Activated naive CD8-positive, alpha-beta T cell treated with anti-CD3 and anti-CD28 coated beads, Interleukin-2, amount 10 ng/mL, durations not matched to agents 7 days and 5 days (primary cell): ENCODE measurements around the gene ZMYM4. TPM values are rescaled to one million over a fixed set of nuclear protein-coding genes. Genes with fewer than 3 reads are reported as not detected.
"Not testable (repeated sequence)": the region's sequence is repeated elsewhere in the genome, so short reads cannot be mapped to it uniquely, and the experiment has no call there.

Experiments
- ATAC-seq: fragments of 150-1000 bp; cut with Tn5 transposase; one replicate; pipeline ENCODE4 v1.10.0; 2021; ENCODE audit warnings: low read depth, moderate library complexity
- POLR2A ChIA-PET: fragments of 350-600 bp; sonication (Branson Sonifier 250); formaldehyde crosslinking; loops from one replicate; lab custom pipeline; 2021; ENCODE audit warnings: antibody characterized with exemption; lab: Charles Lee
- DNase-seq: peaks from one replicate; pipeline ENCODE4 v3.0.0; 2021
- H3K27ac Mint-ChIP-seq: one replicate; pipeline ENCODE4 v1.8.0; 2022; ENCODE audit warnings: mild to moderate bottlenecking, mixed read lengths
- H3K27me3 Mint-ChIP-seq: one replicate; pipeline ENCODE4 v1.8.0; 2022; ENCODE audit warnings: mild to moderate bottlenecking, moderate library complexity, mixed read lengths
- H3K36me3 Mint-ChIP-seq: one replicate; pipeline ENCODE4 v1.8.0; 2021; ENCODE audit warnings: mild to moderate bottlenecking, mixed read lengths
- H3K4me1 Mint-ChIP-seq: one replicate; pipeline ENCODE4 v1.8.0; 2021; ENCODE audit warnings: mixed read lengths
- H3K4me3 Mint-ChIP-seq: one replicate; pipeline ENCODE4 v1.8.0; 2022; ENCODE audit warnings: mild to moderate bottlenecking, moderate library complexity, mixed read lengths
- H3K9me3 Mint-ChIP-seq: one replicate; pipeline ENCODE4 v1.8.0; 2021; ENCODE audit warnings: mixed read lengths
- total RNA-seq, 2 experiments: library from RNA; stranded (reverse); gene quantifications; one replicate each; pipeline ENCODE4 v1.2.3, GENCODE V29; 2021

The ZMYM4 gene
- total RNA-seq, 2 experiments from 2014 or later: 29.5 to 29.8 TPM

- Mint-ChIP-seq H3K36me3 (peaks cover 6% of the 10 kb centered on the region), H3K4me3 (no peak overlapping the region), H3K4me1 (no peaks in the 10 kb centered on the region), H3K27me3 (no peaks in the 10 kb centered on the region), H3K9me3 (no peaks in the 10 kb centered on the region), H3K27ac (no peak overlapping the region)
- no peak for ATAC-seq
- POLR2A ChIA-PET: interaction anchor here (0.6 kb wide), 1 partner anchor 58 kb away, joined by 3 read pairs; no protein-coding TSS in a partner anchor
- no peak for DNase-seq
Measured at GRCh38 chr1:35369922-35370671, 101.6 kb downstream of the ZMYM4 start.

DNA sequence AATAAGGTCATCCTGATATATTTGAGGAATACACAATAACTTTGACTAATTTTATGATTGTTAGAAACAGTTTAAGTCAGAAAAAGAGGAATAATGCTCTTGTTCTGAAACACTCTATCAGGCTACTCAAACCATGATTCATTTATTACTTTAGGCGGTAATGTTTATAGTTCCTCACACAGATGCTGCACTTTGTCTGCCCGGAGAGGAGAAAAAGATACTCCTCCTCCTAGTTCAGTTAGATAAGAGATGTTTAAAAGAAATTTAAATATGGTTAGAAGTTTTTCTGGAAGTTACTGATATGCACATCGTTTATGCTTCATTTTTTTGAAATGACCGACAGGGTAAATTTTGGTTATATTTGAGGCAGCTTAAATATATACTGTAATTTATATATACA, 103.0 kb downstream of the ZMYM4 start:
- POLR2A ChIA-PET: no interaction called here
- Mint-ChIP-seq H3K9me3 (no peaks in the 10 kb centered on the region), H3K4me1 (no peaks in the 10 kb centered on the region), H3K36me3 (peaks cover 6% of the 10 kb centered on the region), H3K27me3 (no peaks in the 10 kb centered on the region), H3K4me3 (no peak overlapping the region), H3K27ac (no peak overlapping the region)
- ATAC-seq (no peak), DNase-seq (no peak)

DNA sequence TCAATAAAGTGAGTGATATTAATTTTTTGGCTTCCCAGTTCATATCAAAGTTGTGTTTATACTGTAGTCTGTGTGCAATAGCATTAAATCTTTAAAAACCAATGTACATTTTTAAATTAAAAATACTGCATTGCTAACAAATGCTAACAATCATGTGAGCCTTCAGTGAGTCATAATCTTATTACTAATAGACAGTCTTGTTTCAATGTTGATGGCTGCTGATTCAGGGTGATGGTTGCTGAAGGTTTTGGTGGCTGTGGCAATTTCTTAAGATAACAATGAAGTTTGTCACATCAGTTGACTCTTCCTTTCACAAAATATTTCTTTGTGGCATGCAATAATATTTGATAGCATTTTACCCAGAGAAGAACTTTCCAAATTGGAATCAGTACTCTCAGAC, 109.0 kb downstream of the ZMYM4 start:
- no peak for ATAC-seq
- POLR2A ChIA-PET: no interaction called here
- Mint-ChIP-seq H3K9me3 (no peaks in the 10 kb centered on the region), H3K4me1 (no peaks in the 10 kb centered on the region), H3K27ac (no peak overlapping the region), H3K36me3 (peaks cover 5% of the 10 kb centered on the region), H3K4me3 (no peak overlapping the region), H3K27me3 (no peaks in the 10 kb centered on the region)
- DNase-seq: no peak

GRCh38 chr1:35379317-35380000, 111.0 kb downstream of the ZMYM4 start:
- no peaks in the 10 kb centered on the region for H3K9me3 Mint-ChIP-seq
- DNase-seq: no peak
- H3K4me1 Mint-ChIP-seq: no peaks in the 10 kb centered on the region
- POLR2A ChIA-PET: no interaction called here
- no peak overlapping the region for H3K27ac Mint-ChIP-seq
- peaks cover 5% of the 10 kb centered on the region for H3K36me3 Mint-ChIP-seq
- H3K27me3 Mint-ChIP-seq: no peaks in the 10 kb centered on the region
- H3K4me3 Mint-ChIP-seq: no peak overlapping the region
- ATAC-seq: no peak

DNA sequence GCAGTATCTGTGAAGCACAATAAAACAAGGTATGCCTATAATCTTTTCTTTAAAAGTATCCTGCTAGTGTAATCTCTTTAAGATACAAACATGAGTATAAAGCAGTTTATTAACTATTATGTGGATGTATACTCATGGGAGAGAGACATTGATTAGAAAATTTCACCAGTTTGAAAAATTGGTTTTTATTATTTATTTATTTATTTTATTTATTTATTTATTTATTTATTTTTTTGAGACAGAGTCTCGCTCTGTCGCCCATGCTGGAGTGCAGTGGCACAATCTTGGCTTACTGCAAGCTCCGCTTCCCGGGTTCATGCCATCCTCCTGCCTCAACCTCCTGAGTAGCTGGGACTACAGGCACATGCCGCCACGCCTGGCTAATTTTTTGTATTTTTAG, 111.6 kb downstream of the ZMYM4 start:
- H3K4me1 Mint-ChIP-seq, H3K9me3 Mint-ChIP-seq, DNase-seq, H3K36me3 Mint-ChIP-seq, ATAC-seq, H3K4me3 Mint-ChIP-seq, POLR2A ChIA-PET, H3K27ac Mint-ChIP-seq, H3K27me3 Mint-ChIP-seq: not testable (repeated sequence)

GRCh38 chr1:35382107-35382506, 113.6 kb downstream of the ZMYM4 start:
- no peaks in the 10 kb centered on the region for H3K4me1 Mint-ChIP-seq
- no peak overlapping the region for H3K27ac Mint-ChIP-seq
- DNase-seq: no peak
- no peaks in the 10 kb centered on the region for H3K9me3 Mint-ChIP-seq
- no peak for ATAC-seq
- H3K4me3 Mint-ChIP-seq: no peak overlapping the region
- H3K36me3 Mint-ChIP-seq: peaks cover 7% of the 10 kb centered on the region
- POLR2A ChIA-PET: no interaction called here
- no peaks in the 10 kb centered on the region for H3K27me3 Mint-ChIP-seq

- Mint-ChIP-seq H3K27me3 (no peaks in the 10 kb centered on the region), H3K9me3 (no peaks in the 10 kb centered on the region), H3K36me3 (peaks cover 9% of the 10 kb centered on the region), H3K4me3 (no peak overlapping the region), H3K27ac (no peak overlapping the region), H3K4me1 (no peaks in the 10 kb centered on the region)
- POLR2A ChIA-PET: no interaction called here
- ATAC-seq: no peak
- no peak for DNase-seq
Measured at GRCh38 chr1:35386290-35386689, 117.8 kb downstream of the ZMYM4 start.

GRCh38 chr1:35386959-35387358, 118.5 kb downstream of the ZMYM4 start:
- H3K27me3 Mint-ChIP-seq: no peaks in the 10 kb centered on the region
- ATAC-seq: no peak
- peaks cover 9% of the 10 kb centered on the region for H3K36me3 Mint-ChIP-seq

DNA sequence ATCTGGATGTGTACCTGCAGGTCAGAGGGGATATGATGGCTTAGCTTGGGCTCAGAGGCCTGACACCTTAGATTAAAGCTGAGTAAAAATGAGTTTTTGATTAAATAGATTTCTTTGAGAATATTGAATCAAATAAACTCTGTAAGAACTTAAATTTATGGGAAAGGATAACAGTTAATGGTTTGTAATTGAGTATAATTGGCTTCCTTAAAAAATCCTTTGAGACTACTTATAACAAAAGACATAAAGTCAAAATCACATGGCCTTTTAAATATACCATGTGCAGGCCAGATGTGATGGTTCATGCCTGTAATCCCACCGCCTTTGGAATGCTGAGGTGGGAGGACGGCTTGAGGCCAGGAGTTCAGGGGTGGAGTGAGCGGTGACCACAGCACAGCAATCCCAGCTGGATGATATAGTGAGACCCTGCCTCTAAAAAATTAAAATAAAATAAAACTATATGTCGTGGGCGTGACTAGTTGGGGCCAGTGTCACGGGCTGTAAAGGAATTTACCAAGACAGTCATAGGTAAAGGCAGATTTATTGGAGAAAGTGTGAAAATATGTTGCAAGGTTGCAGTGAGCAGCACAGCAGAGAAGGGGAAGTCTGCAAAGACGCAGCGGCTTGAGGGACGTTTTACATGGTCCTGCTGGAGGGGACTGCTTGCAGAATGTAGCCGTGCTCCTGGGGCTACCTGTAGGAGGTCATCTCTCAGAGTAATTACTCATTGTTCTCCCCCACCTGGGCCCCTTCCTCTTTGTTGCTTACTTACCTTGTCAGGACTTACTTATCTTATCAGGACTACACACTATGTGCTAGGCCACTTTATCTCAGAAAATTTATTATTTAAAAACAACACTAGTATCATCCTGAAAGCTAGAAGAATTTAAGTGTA, 122.3 kb downstream of the ZMYM4 start:
- peaks cover 18% of the 10 kb centered on the region for H3K36me3 Mint-ChIP-seq

More at GRCh38 chr1:35386959-35387358, 118.5 kb downstream of the ZMYM4 start:
- Mint-ChIP-seq H3K27ac (no peak overlapping the region), H3K4me3 (no peak overlapping the region), H3K4me1 (no peaks in the 10 kb centered on the region), H3K9me3 (no peaks in the 10 kb centered on the region)
- no peak for DNase-seq
- POLR2A ChIA-PET: no interaction called here

GRCh38 chr1:35394386-35394785, 125.9 kb downstream of the ZMYM4 start:
- Mint-ChIP-seq H3K27ac (no peak overlapping the region), H3K36me3 (peaks cover 26% of the 10 kb centered on the region), H3K27me3 (no peaks in the 10 kb centered on the region), H3K4me1 (peaks cover 3% of the 10 kb centered on the region), H3K9me3 (no peaks in the 10 kb centered on the region), H3K4me3 (no peak overlapping the region)
- DNase-seq (no peak), ATAC-seq (no peak)
- POLR2A ChIA-PET: no interaction called here

More for the DNA sequence above, 122.3 kb downstream of the ZMYM4 start:
- no peaks in the 10 kb centered on the region for H3K4me1 Mint-ChIP-seq
- no peak for ATAC-seq
- no peak for DNase-seq
- no peak overlapping the region for H3K27ac Mint-ChIP-seq
- POLR2A ChIA-PET: no interaction called here
- no peak overlapping the region for H3K4me3 Mint-ChIP-seq
- H3K27me3 Mint-ChIP-seq: no peaks in the 10 kb centered on the region
- H3K9me3 Mint-ChIP-seq: no peaks in the 10 kb centered on the region

DNA sequence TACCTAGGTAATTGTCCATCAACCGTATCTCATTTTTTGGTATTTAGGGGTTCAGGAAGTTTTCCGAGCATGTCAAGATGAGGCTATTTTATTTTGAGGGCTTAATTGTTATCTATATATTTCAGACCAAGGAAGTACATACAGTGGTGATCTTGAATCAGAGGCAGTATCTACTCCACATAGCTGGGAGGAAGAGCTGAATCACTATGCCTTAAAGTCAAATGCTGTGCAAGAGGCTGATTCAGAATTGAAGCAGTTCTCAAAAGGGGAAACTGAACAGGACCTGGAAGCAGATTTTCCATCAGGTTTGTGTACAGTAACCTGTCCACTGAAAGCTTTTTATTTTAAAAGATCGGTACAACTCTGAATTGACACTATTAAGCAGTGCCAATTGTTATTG, 130.2 kb downstream of the ZMYM4 start:
- Mint-ChIP-seq H3K9me3 (no peaks in the 10 kb centered on the region), H3K36me3 (peaks cover 41% of the 10 kb centered on the region), H3K27ac (no peak overlapping the region), H3K4me3 (no peak overlapping the region), H3K4me1 (peaks cover 4% of the 10 kb centered on the region), H3K27me3 (no peaks in the 10 kb centered on the region)
- ATAC-seq: no peak
- no peak for DNase-seq
- POLR2A ChIA-PET: no interaction called here

DNA sequence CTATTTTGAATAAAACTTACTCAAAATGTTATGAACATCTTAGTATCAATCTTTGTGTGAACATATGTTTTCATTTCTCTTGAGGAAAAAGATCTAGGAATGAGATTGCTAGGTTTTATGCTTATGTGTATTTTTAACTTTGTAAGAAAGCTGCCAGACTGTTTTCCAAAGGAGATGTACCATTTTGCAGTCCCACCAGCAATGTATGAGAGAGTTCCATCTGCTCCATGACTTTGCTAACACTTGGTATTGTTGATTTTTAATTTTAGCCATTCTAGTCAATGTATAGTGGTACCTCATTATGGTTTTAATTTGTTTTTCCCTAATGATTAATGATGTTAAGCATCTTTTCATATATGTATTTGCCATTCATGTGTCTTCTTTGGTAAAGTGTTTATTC, 132.5 kb downstream of the ZMYM4 start:
- Mint-ChIP-seq H3K4me1 (peaks cover 4% of the 10 kb centered on the region), H3K36me3 (peaks cover 38% of the 10 kb centered on the region), H3K9me3 (no peaks in the 10 kb centered on the region), H3K27ac (no peak overlapping the region), H3K4me3 (no peak overlapping the region), H3K27me3 (no peaks in the 10 kb centered on the region)
- POLR2A ChIA-PET: no interaction called here
- ATAC-seq: no peak
- DNase-seq: no peak

- ATAC-seq: no peak
- H3K36me3 Mint-ChIP-seq: peaks cover 41% of the 10 kb centered on the region
- DNase-seq: no peak
- H3K27ac Mint-ChIP-seq: no peak overlapping the region
- POLR2A ChIA-PET: no interaction called here
- H3K4me1 Mint-ChIP-seq: peaks cover 2% of the 10 kb centered on the region
- no peaks in the 10 kb centered on the region for H3K9me3 Mint-ChIP-seq
- H3K4me3 Mint-ChIP-seq: no peak overlapping the region
- no peaks in the 10 kb centered on the region for H3K27me3 Mint-ChIP-seq
Measured at GRCh38 chr1:35406103-35406502, 137.6 kb downstream of the ZMYM4 start.
